Right lobe of liver (tissue), 6 donors: ENCODE data around the gene LMBRD1. TPM values are rescaled to one million over a fixed set of nuclear protein-coding genes. Genes with fewer than 3 reads are reported as not detected.

Experiments
- ATAC-seq, 4 donors: fragments of 200-7000 bp; cut with Tn5 transposase; one replicate each; pipeline ENCODE4 v1.9.1; 2020; ENCODE audit warnings: mild to moderate bottlenecking in 4 of 4, moderate library complexity in 4 of 4
- DNase-seq, 3 donors: peaks; one replicate each; pipeline ENCODE4 v3.0.0-alpha.2; 2020
- H3K27ac ChIP-seq, 3 donors: fragments of 200-600 bp; one replicate each; pipeline ENCODE4 v1.8.0; 2022
- H3K27me3 ChIP-seq, 2 donors: fragments of 200-600 bp; one replicate each; pipeline ENCODE4 v1.8.0; 2022
- H3K36me3 ChIP-seq, 4 donors: fragments of 200-600 bp; sonication (generic) in 1 of 4; one replicate each; pipeline versions ENCODE4 v1.5.1 to v1.8.0; 2017 to 2022; ENCODE audit warnings: control low read depth in 1 of 4
- H3K4me1 ChIP-seq, 4 donors: fragments of 200-600 bp; sonication (generic) in 1 of 4; one replicate each; pipeline versions ENCODE4 v1.5.1 to v1.8.0; 2017 to 2022; ENCODE audit warnings: control low read depth in 1 of 4
- H3K4me3 ChIP-seq, 3 donors: fragments of 200-600 bp; one replicate each; pipeline ENCODE4 v1.8.0; 2022
- H3K9me3 ChIP-seq, 4 donors: fragments of 200-600 bp; sonication (generic) in 1 of 4; one replicate each; pipeline versions ENCODE4 v1.5.1 to v1.8.0; 2017 to 2022; ENCODE audit warnings: control low read depth in 1 of 4
- CTCF ChIP-seq, 4 donors: fragments of 200-600 bp in 3 of 4; fragments of 450-650 bp in 1 of 4; IDR thresholded peaks; one replicate each; pipeline versions ENCODE4 v1.5.1 to v1.8.0; 2016 to 2022; ENCODE audit warnings: antibody characterized with exemption in 4 of 4, mild to moderate bottlenecking in 2 of 4
- POLR2A ChIP-seq: fragments of 450-650 bp; IDR thresholded peaks from one replicate; pipeline ENCODE4 v1.6.1; 2017; ENCODE audit warnings: antibody characterized with exemption, mild to moderate bottlenecking
- WGBS: methylation state at CpG from one replicate; pipeline ENCODE4 v1.1.6; 2018; ENCODE audit warnings: low coverage, low lambda C conversion rate; ENCODE audit not compliant: insufficient coverage; ENCODE audit errors: missing lambda C conversion rate; 5-methylcytosine and 5-hydroxymethylcytosine counted together
- intact Hi-C, 2 donors: fragments of 100-400 bp; cut with DNase I; formaldehyde crosslinking; loops; one replicate each; pipeline versions ENCODE4 v1.11.2 to v1.14.1; 2022
- total RNA-seq, 6 experiments: library from RNA; depleted of rRNA in 2 of 6; stranded (reverse); fragments of >200 nt in 2 of 6; fragmentation: NEBNext Ultra II Directional in 3 of 6; extraction: Animal tissue kit (Norgen Biotek cat#: 25700) in 3 of 6; gene quantifications; one replicate each; pipeline versions ENCODE4 v1.1.0 to v1.2.4, GENCODE V29; 2016 to 2023
- donor health status: DM: no; HTN: yes; CAD: no.
- donor health status: DM: no; HTN: no; CAD: no.
- donor health status: DM: no; HTN: no; CAD: no.
- donor health status: DM: no; HTN: yes; CAD: no.
- donor health status: DM: no; HTN: yes; CAD: no.

The LMBRD1 gene
- total RNA-seq, 6 experiments from 2014 or later, result 37.9 to 57.7 (median 50.2) TPM

DNA sequence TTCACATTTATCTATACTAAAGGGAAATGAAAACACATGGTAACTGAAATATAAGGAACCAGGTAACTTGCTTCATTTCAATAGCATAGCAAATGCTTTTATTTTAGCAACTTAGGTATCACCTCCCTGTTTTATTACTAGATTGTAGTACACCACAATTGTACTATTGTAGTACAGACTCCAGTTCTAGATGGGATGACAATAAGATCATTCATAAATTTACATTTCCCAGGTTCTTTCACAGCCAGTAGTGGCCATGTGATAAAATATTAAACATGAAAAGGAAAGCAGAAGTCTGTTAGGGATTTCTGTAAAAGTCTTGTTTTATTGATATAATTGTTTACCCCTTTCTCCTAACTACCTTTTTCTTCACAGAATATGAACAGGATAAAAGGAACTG lies 97.2 kb downstream of the LMBRD1 start:
- intact Hi-C loops, result no loop called here
- no peaks in the 10 kb centered on the region for H3K9me3 ChIP-seq
- no peak overlapping the region for H3K27ac ChIP-seq
- no peak for DNase-seq
- H3K27me3 ChIP-seq, result no peaks in the 10 kb centered on the region
- TF ChIP-seq POLR2A, result no peak
- no peak for TF ChIP-seq CTCF (IDR thresholded peaks at IDR 0.05)
- no peak for ATAC-seq
- no peaks in the 10 kb centered on the region for H3K4me1 ChIP-seq
- no peak overlapping the region for H3K4me3 ChIP-seq
- peaks cover 0 to 33% (median 0%) of the 10 kb centered on the region in 4 donors for H3K36me3 ChIP-seq

GRCh38 chr6:69696273-69696672 lies 100.5 kb downstream of the LMBRD1 start:
- TF ChIP-seq POLR2A (no peak), CTCF (IDR thresholded peaks at IDR 0.05) (no peak)
- peaks cover 0 to 33% (median 0%) of the 10 kb centered on the region in 4 donors for H3K36me3 ChIP-seq
- DNase-seq (no peak), ATAC-seq (no peak)
- no peak overlapping the region for H3K27ac ChIP-seq
- no peaks in the 10 kb centered on the region for H3K9me3 ChIP-seq
- intact Hi-C loops, result no loop called here
- no peaks in the 10 kb centered on the region for H3K4me1 ChIP-seq
- no peaks in the 10 kb centered on the region for H3K27me3 ChIP-seq
- 83% methylated on average over 2 of the region's 2 CpGs for WGBS
- H3K4me3 ChIP-seq, result no peak overlapping the region

- DNase-seq, result no peak
- Histone ChIP-seq H3K9me3 (no peaks in the 10 kb centered on the region), H3K36me3 (peaks cover 0 to 17% (median 0%) of the 10 kb centered on the region in 4 donors), H3K4me1 (no peaks in the 10 kb centered on the region), H3K27me3 (no peaks in the 10 kb centered on the region), H3K4me3 (no peak overlapping the region), H3K27ac (no peak overlapping the region)
- TF ChIP-seq POLR2A (no peak), CTCF (IDR thresholded peaks at IDR 0.05) (no peak)
- no peak for ATAC-seq
- intact Hi-C loops, result no loop called here
Observed at GRCh38 chr6:69693762-69694161, 103.0 kb downstream of the LMBRD1 start.

DNA sequence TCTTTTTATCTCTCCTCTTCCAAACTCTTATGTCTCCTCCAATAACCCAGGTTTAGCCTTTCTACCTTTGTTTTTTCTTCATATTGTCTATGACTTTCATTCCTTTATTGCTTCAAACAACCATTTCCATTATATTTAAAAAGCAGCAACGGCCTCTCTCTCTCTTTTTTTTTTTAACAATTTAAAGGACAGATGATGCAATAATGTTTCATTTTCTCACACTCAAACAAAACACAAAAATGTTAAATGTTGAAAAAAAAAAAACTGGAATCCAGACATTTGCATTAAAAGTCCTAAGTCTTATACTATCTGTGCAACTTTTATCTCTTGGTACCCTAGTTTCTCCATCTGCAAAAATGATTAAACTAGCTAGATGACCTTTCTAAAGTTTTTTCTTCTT lies 105.8 kb downstream of the LMBRD1 start:
- ATAC-seq (no peak), DNase-seq (no peak)
- H3K9me3 ChIP-seq, result no peaks in the 10 kb centered on the region
- H3K36me3 ChIP-seq, result no peaks in the 10 kb centered on the region
- WGBS, result 91% methylated on average over 1 of the region's 1 CpG
- no peak overlapping the region for H3K4me3 ChIP-seq
- TF ChIP-seq POLR2A, result no peak
- no peak for TF ChIP-seq CTCF (IDR thresholded peaks at IDR 0.05)
- H3K27me3 ChIP-seq, result no peaks in the 10 kb centered on the region
- no peaks in the 10 kb centered on the region for H3K4me1 ChIP-seq
- intact Hi-C loops, result no loop called here
- H3K27ac ChIP-seq, result no peak overlapping the region

GRCh38 chr6:69680302-69680701 lies 116.5 kb downstream of the LMBRD1 start:
- TF ChIP-seq CTCF (IDR thresholded peaks at IDR 0.05) (no peak), POLR2A (no peak)
- Histone ChIP-seq H3K9me3 (no peaks in the 10 kb centered on the region), H3K27me3 (no peaks in the 10 kb centered on the region), H3K36me3 (peaks cover 0 to 7% (median 3%) of the 10 kb centered on the region in 4 donors), H3K27ac (no peak overlapping the region), H3K4me3 (no peak overlapping the region), H3K4me1 (no peaks in the 10 kb centered on the region)
- WGBS, result 100% methylated on average over 1 of the region's 1 CpG
- no peak for DNase-seq
- intact Hi-C loops, result no loop called here
- no peak for ATAC-seq
